Karpas-422 (cell line): ENCODE data around the gene TMEM131. TPM values are rescaled to one million over a fixed set of nuclear protein-coding genes. Genes with fewer than 3 reads are reported as not detected.
A peak's percentile ranks its signal among the peaks of the same experiment; 100 is the strongest.
"Not testable (repeated sequence)": the region's sequence is repeated elsewhere in the genome, so short reads cannot be mapped to it uniquely, and the experiment has no call there.

Source experiments
- DNase-seq: peaks from one replicate; pipeline ENCODE4 v3.0.0-alpha.2; 2015
- H2AFZ ChIP-seq: fragments of 200-600 bp; sonication (generic); 2 replicates; pipeline ENCODE4 v1.6.1; 2014; ENCODE audit warnings: antibody characterized with exemption, low read length, mixed read lengths
- H3K27ac ChIP-seq: fragments of 200-600 bp; sonication (generic); 2 replicates; pipeline ENCODE4 v1.5.1; 2014; ENCODE audit warnings: mild to moderate bottlenecking, low read length, moderate library complexity
- H3K27me3 ChIP-seq: fragments of 200-600 bp; sonication (generic); 2 replicates; pipeline ENCODE4 v1.6.1; 2014; ENCODE audit warnings: low read length, mixed read lengths
- H3K36me3 ChIP-seq: fragments of 200-600 bp; sonication (generic); 2 replicates; pipeline ENCODE4 v1.6.1; 2014; ENCODE audit warnings: low read length, mixed read lengths; ENCODE audit not compliant: insufficient read depth
- H3K4me1 ChIP-seq: fragments of 200-600 bp; sonication (generic); 2 replicates; pipeline ENCODE4 v1.6.1; 2014; ENCODE audit warnings: mild to moderate bottlenecking, low read length, mixed read lengths
- H3K4me2 ChIP-seq: fragments of 200-600 bp; sonication (generic); 2 replicates; pipeline ENCODE4 v1.6.1; 2014; ENCODE audit warnings: low read length, low read depth, mild to moderate bottlenecking; ENCODE audit not compliant: poor library complexity, severe bottlenecking
- H3K4me3 ChIP-seq: fragments of 200-600 bp; sonication (generic); 2 replicates; pipeline ENCODE4 v1.5.1; 2014; ENCODE audit warnings: mild to moderate bottlenecking, antibody characterized with exemption, low read length, mixed read lengths
- H3K79me2 ChIP-seq: fragments of 200-600 bp; sonication (generic); 2 replicates; pipeline ENCODE4 v1.6.1; 2014; ENCODE audit warnings: mild to moderate bottlenecking, low read length, mixed read lengths
- H3K9ac ChIP-seq: fragments of 200-600 bp; sonication (generic); 2 replicates; pipeline ENCODE4 v1.6.0; 2014; ENCODE audit warnings: low read length
- H3K9me2 ChIP-seq: fragments of 200-600 bp; sonication (generic), shearing (Covaris generic); replicated peaks from 2 replicates; pipeline ENCODE4 v1.6.0; 2014; ENCODE audit warnings: mild to moderate bottlenecking, low read length, moderate library complexity; ENCODE audit not compliant: insufficient read depth
- H3K9me3 ChIP-seq: fragments of 300-700, 200-600 bp; sonication (generic); 2 replicates; pipeline ENCODE4 v1.6.1; 2014; ENCODE audit warnings: low read length, mixed read lengths
- H4K20me1 ChIP-seq: fragments of 200-600 bp; sonication (generic); 2 replicates; pipeline ENCODE4 v1.6.1; 2014; ENCODE audit warnings: mild to moderate bottlenecking, antibody characterized with exemption, low read length, low read depth; ENCODE audit not compliant: insufficient read depth
- total RNA-seq: library from RNA; depleted of rRNA; stranded (reverse); fragments of >200 nt; shearing (Covaris generic); gene quantifications from 2 replicates; pipeline ENCODE4 v1.2.3, GENCODE V29; 2014; ENCODE audit warnings: low replicate concordance

The TMEM131 gene
- total RNA-seq, 1 experiment from 2014 or later = 20.9 TPM

DNA sequence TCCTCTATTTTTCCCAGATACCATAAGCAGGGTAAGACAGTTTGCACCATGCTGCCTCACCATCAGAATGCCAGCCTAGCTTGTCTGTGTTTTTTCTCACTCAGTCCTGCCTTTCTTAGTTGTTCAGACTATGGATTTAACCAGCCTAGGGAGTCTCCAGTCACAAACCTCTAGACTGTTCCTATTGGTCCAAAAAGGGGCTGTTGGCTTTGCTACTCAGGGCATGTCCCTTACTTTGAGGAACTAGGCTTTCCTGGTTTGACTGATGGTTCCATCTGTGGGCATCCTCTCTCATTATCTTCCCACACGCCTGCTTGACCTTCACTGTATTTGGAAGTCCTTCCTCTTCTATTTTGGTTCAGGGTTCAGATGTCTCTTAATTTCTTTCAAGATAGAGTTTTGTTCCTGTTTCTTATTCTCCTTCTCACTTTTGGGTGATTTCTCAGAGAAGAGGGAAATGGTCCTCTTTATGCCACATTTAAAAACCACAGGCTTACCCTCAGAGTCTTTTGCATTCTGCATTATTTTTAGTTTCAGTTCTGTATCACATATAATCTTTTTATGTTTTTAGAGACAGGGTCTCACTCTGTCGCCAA is 31.3 kb upstream of the TMEM131 start:
- Histone ChIP-seq H3K9me2 (no peaks in the 10 kb centered on the region), H2AFZ (0 out of 2 replicates have a peak overlapping the region, but pooled peaks have one; percentile 4), H3K4me2 (peak overlapping the region; percentile 74), H3K27ac (peak overlapping the region; percentile 95), H3K27me3 (no peaks in the 10 kb centered on the region), H3K4me1 (peaks cover 79% of the 10 kb centered on the region), H3K9me3 (no peaks in the 10 kb centered on the region), H3K36me3 (no peaks in the 10 kb centered on the region), H3K4me3 (peak overlapping the region; percentile 61), H3K79me2 (no peaks in the 10 kb centered on the region), H4K20me1 (no peaks in the 10 kb centered on the region), H3K9ac (peak overlapping the region; percentile 63)
- peak; percentile 94 for DNase-seq

DNA sequence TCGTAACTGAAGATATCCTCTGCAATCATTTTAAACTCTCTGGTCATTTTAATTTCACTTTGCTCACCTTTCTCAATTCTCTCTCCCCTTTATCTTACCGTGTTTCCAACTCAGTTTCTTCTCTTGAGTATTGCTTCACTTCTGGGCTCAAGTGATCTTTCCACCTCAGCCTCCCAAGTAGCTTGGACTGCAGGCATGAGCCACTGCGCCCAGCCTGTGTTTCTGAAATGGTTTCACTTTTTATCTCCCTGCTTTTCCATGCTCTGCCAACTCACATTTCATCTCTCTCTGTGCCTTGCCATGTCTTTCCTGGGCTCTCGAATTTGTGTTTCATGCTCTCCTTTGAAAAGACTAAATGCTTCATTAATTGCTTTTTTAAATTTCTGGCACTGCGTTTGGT is 30.5 kb upstream of the TMEM131 start:
- peaks cover 79% of the 10 kb centered on the region for H3K4me1 ChIP-seq
- H4K20me1 ChIP-seq = no peaks in the 10 kb centered on the region
- H3K36me3 ChIP-seq = no peaks in the 10 kb centered on the region
- H3K27ac ChIP-seq = peak overlapping the region; percentile 95
- H3K4me2 ChIP-seq = peak overlapping the region; percentile 74
- no peaks in the 10 kb centered on the region for H3K9me2 ChIP-seq
- no peaks in the 10 kb centered on the region for H3K79me2 ChIP-seq
- H3K9ac ChIP-seq = peak overlapping the region; percentile 63
- H3K9me3 ChIP-seq = no peaks in the 10 kb centered on the region
- H3K4me3 ChIP-seq = peak overlapping the region; percentile 61
- no peaks in the 10 kb centered on the region for H3K27me3 ChIP-seq
- DNase-seq = no peak
- H2AFZ ChIP-seq = peak overlapping the region; percentile 4

DNA sequence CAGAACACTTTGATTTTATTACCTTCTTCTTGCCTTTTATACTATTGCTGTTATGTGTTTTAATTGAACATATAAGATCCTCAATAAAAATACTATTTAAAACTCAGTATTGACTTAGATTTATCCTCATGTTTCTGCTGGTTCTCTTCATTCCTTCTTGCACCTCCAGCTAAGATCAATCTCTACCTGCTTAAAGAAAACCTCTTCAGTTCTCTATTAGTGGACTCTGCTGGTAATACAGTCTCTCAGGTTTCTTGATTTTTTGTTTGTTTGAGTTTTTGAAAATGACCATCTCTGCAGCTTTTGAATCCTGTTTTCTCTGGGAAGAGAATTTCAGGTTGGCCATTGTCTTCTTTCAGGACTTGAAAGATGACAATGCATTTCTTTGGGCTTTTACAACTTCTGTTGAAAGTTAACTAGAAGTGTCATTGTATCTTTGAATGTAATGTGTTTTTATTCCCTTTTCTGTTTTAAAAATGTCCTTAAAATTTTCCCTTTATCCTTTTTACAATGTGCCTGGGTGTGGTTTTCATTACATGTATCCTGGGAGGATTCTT is 29.8 kb upstream of the TMEM131 start:
- H3K27me3 ChIP-seq = no peaks in the 10 kb centered on the region
- peak overlapping the region; percentile 61 for H3K4me3 ChIP-seq

DNA sequence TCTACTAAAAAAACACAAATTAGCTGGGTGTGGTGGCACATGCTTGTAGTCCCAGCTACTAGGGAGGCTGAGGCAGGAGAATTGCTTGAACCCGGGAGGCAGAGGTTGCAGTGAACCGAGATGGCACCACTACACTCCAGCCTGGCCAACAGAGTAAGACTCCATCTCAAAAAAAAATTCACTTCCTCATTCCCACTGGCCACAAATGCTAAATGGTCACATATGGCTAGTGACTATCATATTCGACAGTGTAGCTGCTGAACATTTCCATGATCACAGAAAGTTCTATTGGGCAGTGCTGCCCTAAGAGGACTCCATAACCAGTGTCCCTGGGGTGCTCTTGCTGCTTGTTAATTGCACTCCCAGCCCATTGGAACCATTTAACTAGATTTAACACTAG is 26.3 kb upstream of the TMEM131 start:
- H3K27me3 ChIP-seq, H3K36me3 ChIP-seq, DNase-seq, H3K4me3 ChIP-seq, H3K27ac ChIP-seq, H3K79me2 ChIP-seq, H3K9me2 ChIP-seq, H2AFZ ChIP-seq, H3K4me2 ChIP-seq, H3K9ac ChIP-seq, H4K20me1 ChIP-seq, H3K9me3 ChIP-seq: not testable (repeated sequence)
- peaks cover 41% of the 10 kb centered on the region for H3K4me1 ChIP-seq

More for the DNA sequence above, 29.8 kb upstream of the TMEM131 start:
- peak overlapping the region; percentile 95 for H3K27ac ChIP-seq
- no peaks in the 10 kb centered on the region for H3K79me2 ChIP-seq
- H3K9ac ChIP-seq = peak overlapping the region; percentile 63
- peak; percentile 63 for DNase-seq
- peak overlapping the region; percentile 74 for H3K4me2 ChIP-seq
- no peaks in the 10 kb centered on the region for H4K20me1 ChIP-seq
- H3K9me2 ChIP-seq = no peaks in the 10 kb centered on the region
- H2AFZ ChIP-seq = peak overlapping the region; percentile 4
- peaks cover 75% of the 10 kb centered on the region for H3K4me1 ChIP-seq
- no peaks in the 10 kb centered on the region for H3K9me3 ChIP-seq
- H3K36me3 ChIP-seq = no peaks in the 10 kb centered on the region

DNA sequence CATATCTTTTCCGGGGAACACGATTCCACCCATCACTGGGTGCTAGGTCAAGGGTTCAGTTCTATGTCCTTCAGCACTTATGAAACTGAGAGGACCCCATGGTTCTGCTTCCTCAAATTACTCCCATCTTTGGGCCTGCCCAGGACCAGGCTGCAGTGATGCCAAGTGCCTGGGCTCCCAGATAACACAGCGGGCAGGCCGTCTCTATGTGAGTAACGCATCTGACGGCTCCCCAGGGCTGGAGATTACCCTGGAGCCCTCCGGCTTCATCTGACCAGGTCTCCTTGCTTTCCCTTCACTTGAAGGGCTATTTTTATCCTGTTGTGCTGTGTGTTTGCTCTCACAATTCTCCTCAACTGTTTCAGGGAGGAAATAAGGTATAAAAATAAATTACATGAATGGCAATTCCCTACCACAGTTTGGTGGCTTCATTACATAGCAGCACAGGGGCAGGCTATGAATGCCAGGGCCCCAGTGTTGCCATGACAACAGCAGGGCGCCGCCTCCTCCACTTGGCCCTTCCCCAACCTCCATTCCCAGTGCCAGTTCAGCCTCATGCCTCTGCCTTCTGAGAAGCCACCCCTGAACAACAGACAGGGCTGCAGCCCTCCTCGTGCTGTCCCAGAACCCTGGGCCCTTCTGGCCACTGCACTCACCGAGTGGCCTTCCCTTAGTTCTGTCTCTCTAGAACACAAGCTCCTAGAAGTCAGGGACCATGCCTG is 25.4 kb upstream of the TMEM131 start:
- no peaks in the 10 kb centered on the region for H4K20me1 ChIP-seq
- no peak overlapping the region for H2AFZ ChIP-seq
- no peaks in the 10 kb centered on the region for H3K9me2 ChIP-seq
- no peaks in the 10 kb centered on the region for H3K79me2 ChIP-seq
- no peak overlapping the region for H3K9ac ChIP-seq
- H3K9me3 ChIP-seq = no peaks in the 10 kb centered on the region
- no peak overlapping the region for H3K4me2 ChIP-seq
- DNase-seq = no peak
- H3K27me3 ChIP-seq = no peaks in the 10 kb centered on the region
- H3K27ac ChIP-seq = no peak overlapping the region
- H3K4me1 ChIP-seq = peaks cover 33% of the 10 kb centered on the region
- no peaks in the 10 kb centered on the region for H3K36me3 ChIP-seq
- no peak overlapping the region for H3K4me3 ChIP-seq

DNA sequence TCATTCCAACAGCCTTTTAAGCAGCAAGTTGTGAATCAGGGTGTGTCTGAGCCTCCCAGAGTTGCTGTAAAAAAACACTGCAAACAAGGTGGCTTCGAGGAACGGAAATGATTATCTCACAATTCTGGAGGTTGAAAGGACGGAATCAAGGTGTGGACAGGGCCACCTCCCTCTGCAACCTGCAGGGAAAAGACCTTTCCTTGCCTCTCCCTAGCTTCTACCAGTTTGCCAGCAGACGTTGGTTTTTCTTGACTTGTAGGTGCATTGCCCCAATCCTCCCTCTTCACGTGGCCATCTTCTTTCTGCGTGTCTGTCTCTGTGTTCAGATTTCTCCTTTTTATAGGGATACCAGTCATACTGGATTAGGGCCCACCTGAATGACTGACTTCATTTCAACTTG is 24.8 kb upstream of the TMEM131 start:
- H3K79me2 ChIP-seq = no peaks in the 10 kb centered on the region
- no peak for DNase-seq
- no peaks in the 10 kb centered on the region for H3K36me3 ChIP-seq
- no peak overlapping the region for H3K9ac ChIP-seq
- H3K4me1 ChIP-seq = peaks cover 33% of the 10 kb centered on the region
- no peak overlapping the region for H3K27ac ChIP-seq
- no peaks in the 10 kb centered on the region for H3K9me3 ChIP-seq
- no peak overlapping the region for H3K4me2 ChIP-seq
- H3K27me3 ChIP-seq = no peaks in the 10 kb centered on the region
- H3K9me2 ChIP-seq = no peaks in the 10 kb centered on the region
- no peak overlapping the region for H3K4me3 ChIP-seq
- H4K20me1 ChIP-seq = no peaks in the 10 kb centered on the region
- no peak overlapping the region for H2AFZ ChIP-seq

DNA sequence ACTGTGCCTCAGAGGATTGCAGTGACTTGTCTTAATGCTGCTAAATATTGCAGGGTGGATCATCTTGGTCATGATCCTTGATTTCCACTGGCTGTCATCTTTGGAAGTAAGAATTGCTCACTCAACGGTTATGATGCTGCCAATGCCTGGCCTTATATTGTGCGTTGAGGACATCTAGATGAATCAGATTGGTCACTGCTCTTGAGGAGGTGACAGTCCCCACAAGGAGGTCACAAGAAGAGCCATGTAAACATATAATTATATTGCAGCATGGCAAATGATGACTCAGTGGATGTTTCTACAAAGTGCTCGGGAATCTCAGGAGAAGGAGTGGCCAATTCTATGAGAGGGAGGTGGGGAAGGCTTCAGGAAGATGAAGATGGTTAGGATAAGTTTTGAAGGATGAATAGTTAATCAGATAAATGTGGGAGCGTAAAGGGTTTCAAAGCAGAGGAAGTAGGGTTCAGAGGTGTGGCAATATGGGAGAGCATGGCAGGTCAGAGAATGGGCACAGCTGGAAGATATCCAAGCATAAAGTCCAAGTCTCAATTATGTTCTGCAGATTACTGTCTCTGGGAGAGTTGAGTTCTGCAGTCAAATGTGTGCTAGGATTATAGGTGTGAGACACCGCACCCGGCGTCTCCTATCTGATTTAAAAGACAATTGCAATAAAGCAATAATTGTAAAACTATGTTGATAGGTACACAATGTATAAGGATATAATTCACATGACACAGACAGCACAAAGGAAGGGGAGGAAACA is 21.3 kb upstream of the TMEM131 start:
- Histone ChIP-seq H3K4me2 (no peak overlapping the region), H3K79me2 (no peaks in the 10 kb centered on the region), H3K27me3 (no peaks in the 10 kb centered on the region), H3K27ac (no peak overlapping the region), H3K9ac (no peak overlapping the region), H3K4me3 (no peak overlapping the region), H3K9me2 (no peaks in the 10 kb centered on the region), H3K9me3 (no peaks in the 10 kb centered on the region), H2AFZ (no peak overlapping the region), H3K4me1 (peaks cover 51% of the 10 kb centered on the region), H4K20me1 (no peaks in the 10 kb centered on the region), H3K36me3 (no peaks in the 10 kb centered on the region)
- DNase-seq = no peak

DNA sequence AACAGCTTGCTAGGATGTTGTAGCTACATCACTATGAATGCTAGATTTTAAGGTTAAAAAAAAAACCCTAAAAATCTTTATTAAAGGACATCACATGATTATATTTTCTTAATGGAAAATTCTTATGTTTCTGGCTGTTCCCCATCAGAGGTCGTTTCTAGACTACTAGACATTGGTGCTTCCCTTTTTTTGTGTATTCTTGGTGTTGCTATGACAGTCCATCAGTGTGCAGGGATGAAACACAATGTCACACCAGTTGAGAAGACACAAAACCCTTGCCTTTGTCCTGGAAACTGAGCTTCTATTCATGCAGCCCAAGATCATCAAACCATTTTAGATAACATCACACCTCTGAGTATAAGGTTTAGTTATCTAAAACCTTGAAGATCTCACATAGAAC is 19.9 kb upstream of the TMEM131 start:
- H2AFZ ChIP-seq = no peak overlapping the region
- no peaks in the 10 kb centered on the region for H3K9me2 ChIP-seq
- no peaks in the 10 kb centered on the region for H3K9me3 ChIP-seq
- H3K4me2 ChIP-seq = no peak overlapping the region
- no peak overlapping the region for H3K27ac ChIP-seq
- H3K36me3 ChIP-seq = no peaks in the 10 kb centered on the region
- H4K20me1 ChIP-seq = no peaks in the 10 kb centered on the region
- H3K79me2 ChIP-seq = no peaks in the 10 kb centered on the region
- no peak overlapping the region for H3K4me3 ChIP-seq
- DNase-seq = peak; percentile 57
- peaks cover 55% of the 10 kb centered on the region for H3K4me1 ChIP-seq
- H3K27me3 ChIP-seq = no peaks in the 10 kb centered on the region
- H3K9ac ChIP-seq = no peak overlapping the region
